ENCODE measurements around the gene OLIG2.

Gene OLIG2

DNA sequence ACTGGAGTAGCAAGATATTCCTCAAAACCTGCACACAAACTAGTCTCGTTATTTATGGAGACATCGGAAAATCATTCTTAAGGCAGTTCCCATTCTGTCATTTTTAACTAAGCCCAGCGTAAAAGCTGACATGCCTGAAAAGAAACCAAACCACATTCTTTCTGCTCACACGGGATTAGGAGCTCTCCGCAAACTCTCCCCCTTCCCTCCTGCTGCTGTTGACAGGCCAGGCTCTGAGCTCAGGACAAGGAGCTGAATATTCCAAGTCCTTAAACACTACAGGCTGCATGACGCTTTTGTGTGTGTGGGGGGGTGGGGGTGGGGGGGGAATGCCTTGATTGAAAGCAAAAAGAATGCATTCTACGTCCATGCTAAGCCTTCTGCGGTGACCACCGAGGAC is 49.4 kb downstream of the OLIG2 start:
- TF ChIP-seq ZBTB7A (IDR thresholded peaks at IDR 0.05; ENCODE audit: low read depth) (no peak), CREB1 (IDR thresholded peaks at IDR 0.05; ENCODE audit: low read depth) (no peak), YY1 (IDR thresholded peaks at IDR 0.05; ENCODE audit: low read depth) (no peak), CEBPB (IDR thresholded peaks at IDR 0.05) (no peak), FOXM1 (IDR thresholded peaks at IDR 0.05; ENCODE audit: borderline replicate concordance, low read depth) (no peak), TAF1 (IDR thresholded peaks at IDR 0.05; ENCODE audit: low read depth) (no peak), TCF12 (IDR thresholded peaks at IDR 0.05; ENCODE audit: low read depth) (no peak), EGR1 (IDR thresholded peaks at IDR 0.05) (no peak), RAD21 (IDR thresholded peaks at IDR 0.05; ENCODE audit: low read depth) (no peak), TEAD4 (IDR thresholded peaks at IDR 0.05) (no peak), EP300 (IDR thresholded peaks at IDR 0.05; ENCODE audit: borderline replicate concordance) (no peak)
- TF ChIP-seq, protein P1, sequence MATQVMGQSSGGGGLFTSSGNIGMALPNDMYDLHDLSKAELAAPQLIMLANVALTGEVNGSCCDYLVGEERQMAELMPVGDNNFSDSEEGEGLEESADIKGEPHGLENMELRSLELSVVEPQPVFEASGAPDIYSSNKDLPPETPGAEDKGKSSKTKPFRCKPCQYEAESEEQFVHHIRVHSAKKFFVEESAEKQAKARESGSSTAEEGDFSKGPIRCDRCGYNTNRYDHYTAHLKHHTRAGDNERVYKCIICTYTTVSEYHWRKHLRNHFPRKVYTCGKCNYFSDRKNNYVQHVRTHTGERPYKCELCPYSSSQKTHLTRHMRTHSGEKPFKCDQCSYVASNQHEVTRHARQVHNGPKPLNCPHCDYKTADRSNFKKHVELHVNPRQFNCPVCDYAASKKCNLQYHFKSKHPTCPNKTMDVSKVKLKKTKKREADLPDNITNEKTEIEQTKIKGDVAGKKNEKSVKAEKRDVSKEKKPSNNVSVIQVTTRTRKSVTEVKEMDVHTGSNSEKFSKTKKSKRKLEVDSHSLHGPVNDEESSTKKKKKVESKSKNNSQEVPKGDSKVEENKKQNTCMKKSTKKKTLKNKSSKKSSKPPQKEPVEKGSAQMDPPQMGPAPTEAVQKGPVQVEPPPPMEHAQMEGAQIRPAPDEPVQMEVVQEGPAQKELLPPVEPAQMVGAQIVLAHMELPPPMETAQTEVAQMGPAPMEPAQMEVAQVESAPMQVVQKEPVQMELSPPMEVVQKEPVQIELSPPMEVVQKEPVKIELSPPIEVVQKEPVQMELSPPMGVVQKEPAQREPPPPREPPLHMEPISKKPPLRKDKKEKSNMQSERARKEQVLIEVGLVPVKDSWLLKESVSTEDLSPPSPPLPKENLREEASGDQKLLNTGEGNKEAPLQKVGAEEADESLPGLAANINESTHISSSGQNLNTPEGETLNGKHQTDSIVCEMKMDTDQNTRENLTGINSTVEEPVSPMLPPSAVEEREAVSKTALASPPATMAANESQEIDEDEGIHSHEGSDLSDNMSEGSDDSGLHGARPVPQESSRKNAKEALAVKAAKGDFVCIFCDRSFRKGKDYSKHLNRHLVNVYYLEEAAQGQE (IDR thresholded peaks at IDR 0.05; ENCODE audit: low read depth), result no peak

DNA sequence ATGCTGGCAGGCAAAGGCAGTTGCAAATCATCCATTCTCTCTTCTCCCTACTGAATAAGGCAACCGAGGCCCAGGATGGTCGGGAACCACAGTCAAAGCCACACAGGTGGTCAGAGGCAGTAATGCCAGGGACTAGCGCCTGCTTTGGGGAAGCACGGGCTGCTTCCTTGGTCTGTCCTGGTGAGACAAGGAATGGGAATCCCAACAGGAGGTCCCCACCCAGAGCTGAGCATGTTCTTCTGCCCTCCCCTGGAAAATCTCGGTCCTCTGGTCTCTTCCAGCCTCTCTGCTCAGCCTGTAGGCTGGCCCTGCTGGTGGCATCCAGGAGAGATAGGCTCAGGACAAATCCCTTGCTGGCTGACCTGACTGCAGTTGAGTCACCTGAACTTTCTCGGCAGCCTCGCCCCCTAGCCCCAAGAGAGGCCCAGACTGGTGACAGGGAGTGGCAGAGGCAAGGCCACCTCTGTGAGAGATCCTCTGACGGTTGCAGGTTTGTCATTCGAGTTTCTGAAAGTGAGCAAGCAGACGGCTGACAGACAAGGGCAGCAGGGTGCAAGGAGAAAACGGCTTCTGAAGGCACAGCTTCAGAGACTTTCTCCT is 50.0 kb downstream of the OLIG2 start:
- TF ChIP-seq, protein P2, sequence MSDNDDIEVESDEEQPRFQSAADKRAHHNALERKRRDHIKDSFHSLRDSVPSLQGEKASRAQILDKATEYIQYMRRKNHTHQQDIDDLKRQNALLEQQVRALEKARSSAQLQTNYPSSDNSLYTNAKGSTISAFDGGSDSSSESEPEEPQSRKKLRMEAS (IDR thresholded peaks at IDR 0.05), result no peak
- TF ChIP-seq EP300 (IDR thresholded peaks at IDR 0.05; ENCODE audit: borderline replicate concordance) (no peak), EGR1 (IDR thresholded peaks at IDR 0.05) (no peak), CEBPB (IDR thresholded peaks at IDR 0.05) (no peak), TAF1 (IDR thresholded peaks at IDR 0.05; ENCODE audit: low read depth) (no peak), YY1 (IDR thresholded peaks at IDR 0.05; ENCODE audit: low read depth) (no peak), FOXM1 (IDR thresholded peaks at IDR 0.05; ENCODE audit: borderline replicate concordance, low read depth) (no peak), TCF12 (IDR thresholded peaks at IDR 0.05; ENCODE audit: low read depth) (no peak)
- TF ChIP-seq, protein P3, sequence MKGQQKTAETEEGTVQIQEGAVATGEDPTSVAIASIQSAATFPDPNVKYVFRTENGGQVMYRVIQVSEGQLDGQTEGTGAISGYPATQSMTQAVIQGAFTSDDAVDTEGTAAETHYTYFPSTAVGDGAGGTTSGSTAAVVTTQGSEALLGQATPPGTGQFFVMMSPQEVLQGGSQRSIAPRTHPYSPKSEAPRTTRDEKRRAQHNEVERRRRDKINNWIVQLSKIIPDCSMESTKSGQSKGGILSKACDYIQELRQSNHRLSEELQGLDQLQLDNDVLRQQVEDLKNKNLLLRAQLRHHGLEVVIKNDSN (IDR thresholded peaks at IDR 0.05), result no peak

DNA sequence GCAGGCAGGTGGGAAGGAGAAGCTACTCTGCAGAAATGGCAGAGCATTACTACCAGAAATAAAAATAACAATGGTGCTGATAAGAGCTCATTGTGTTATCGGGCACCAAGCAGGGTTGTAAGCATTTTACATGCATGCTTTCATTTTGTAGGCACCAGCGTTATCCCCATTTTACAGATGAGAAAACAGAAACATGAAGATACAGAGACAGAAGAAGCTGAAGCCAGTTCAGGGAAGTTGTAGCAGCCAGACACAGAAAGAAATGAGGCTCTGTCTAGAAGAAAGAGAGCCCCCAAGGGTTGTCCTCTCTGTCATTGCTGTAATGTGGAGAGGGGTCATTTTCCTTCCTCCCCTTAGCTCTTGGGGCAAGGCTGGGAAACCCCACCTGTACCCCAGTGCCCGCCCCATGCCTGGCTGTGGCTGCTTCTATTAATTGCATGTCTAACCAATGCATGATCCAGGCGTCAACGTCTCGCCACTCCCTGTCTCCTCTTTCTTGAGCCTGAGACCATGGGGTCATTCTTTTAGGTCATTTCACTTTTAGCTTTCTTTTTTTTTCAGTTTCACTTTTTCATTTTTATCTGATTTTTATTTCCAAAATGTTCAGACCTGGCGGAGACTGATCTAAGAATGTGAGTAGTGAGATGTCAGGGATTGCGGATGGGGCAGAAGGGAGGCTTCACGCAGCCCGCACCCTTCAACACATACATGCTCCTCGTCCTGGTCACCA is 51.0 kb downstream of the OLIG2 start:
- TF ChIP-seq FOXM1 (IDR thresholded peaks at IDR 0.05; ENCODE audit: borderline replicate concordance, low read depth) (no peak), NFIC (IDR thresholded peaks at IDR 0.05) (no peak), TAF1 (IDR thresholded peaks at IDR 0.05; ENCODE audit: low read depth) (no peak)
- TF ChIP-seq, protein P1 (IDR thresholded peaks at IDR 0.05; ENCODE audit: low read depth), result no peak

Measured in Ishikawa (cell line).